Effector memory CD8-positive, alpha-beta T cell (primary cell): Measurements from ENCODE around the gene MS4A4E.

Experiments
- ATAC-seq: fragments of 150-1000 bp; cut with Tn5 transposase; replicated peaks from 2 replicates; pipeline ENCODE4 v1.10.0; 2021; ENCODE audit warnings: mild to moderate bottlenecking, moderate library complexity
- DNase-seq, 3 experiments: peaks; one replicate each; pipeline ENCODE4 v3.0.0; 2021
- H3K27ac Mint-ChIP-seq, 2 donors: one replicate each; pipeline ENCODE4 v1.8.0; 2022; ENCODE audit warnings: mild to moderate bottlenecking in 2 of 2, mixed read lengths in 2 of 2, moderate library complexity in 2 of 2
- H3K27me3 Mint-ChIP-seq, 2 donors: one replicate each; pipeline ENCODE4 v1.8.0; 2022; ENCODE audit warnings: mixed read lengths in 2 of 2
- H3K36me3 Mint-ChIP-seq: one replicate; pipeline ENCODE4 v1.8.0; 2022; ENCODE audit warnings: mild to moderate bottlenecking, moderate library complexity, mixed read lengths; ENCODE audit not compliant: insufficient read depth
- H3K4me1 Mint-ChIP-seq, 2 donors: one replicate each; pipeline ENCODE4 v1.8.0; 2022; ENCODE audit warnings: low read depth in 2 of 2, mixed read lengths in 2 of 2
- H3K4me3 Mint-ChIP-seq, 2 donors: one replicate each; pipeline ENCODE4 v1.8.0; 2022; ENCODE audit warnings: mild to moderate bottlenecking in 2 of 2, mixed read lengths in 2 of 2, moderate library complexity in 2 of 2
- H3K9me3 Mint-ChIP-seq, 2 donors: one replicate each; pipeline ENCODE4 v1.8.0; 2022; ENCODE audit warnings: mixed read lengths in 2 of 2

MS4A4E gene

DNA sequence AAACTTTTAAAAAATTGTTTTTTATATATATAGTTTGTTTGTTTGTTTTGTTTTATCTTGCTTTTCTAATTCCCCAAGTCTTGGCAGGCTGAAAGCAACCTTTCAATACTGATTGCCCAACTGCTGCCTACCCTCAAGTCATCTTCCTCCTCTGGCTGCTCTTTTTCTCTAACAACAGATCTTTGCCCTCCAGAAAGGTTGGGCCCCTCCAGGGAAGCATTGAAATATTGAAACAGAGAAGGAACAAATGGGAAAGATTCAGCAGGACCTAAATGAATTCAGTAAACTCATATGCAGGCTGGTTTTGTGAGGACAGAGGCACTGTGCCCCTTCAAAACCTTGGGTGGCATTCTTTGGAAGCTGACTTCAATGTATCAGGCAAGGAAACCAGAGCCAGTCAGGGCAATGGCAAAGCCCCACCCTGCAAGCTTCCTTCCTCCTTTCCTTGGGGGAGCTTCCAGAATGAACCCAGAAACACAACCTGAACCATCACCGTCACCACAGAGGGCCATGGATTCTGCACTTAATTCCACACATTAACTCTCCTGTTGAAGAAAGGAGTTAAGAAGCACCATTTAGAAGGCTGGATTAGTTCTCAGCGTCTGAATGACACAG, 59.2 kb downstream of the MS4A4E start:
- no peak for ATAC-seq
- peaks cover 0 to 1% of the 10 kb centered on the region in 2 donors for H3K9me3 Mint-ChIP-seq
- no peaks in the 10 kb centered on the region for H3K36me3 Mint-ChIP-seq
- H3K27ac Mint-ChIP-seq: no peak overlapping the region
- no peak overlapping the region for H3K4me3 Mint-ChIP-seq
- DNase-seq: no peak
- H3K4me1 Mint-ChIP-seq: no peaks in the 10 kb centered on the region
- peaks cover 17 to 49% of the 10 kb centered on the region in 2 donors for H3K27me3 Mint-ChIP-seq

GRCh38 chr11:60182541-60183330, 60.2 kb downstream of the MS4A4E start, which contains the start of gene MS4A6A:
MS4A6A (minus strand) TSS chr11:60183083; CDS start chr11:60181727, 1,356 bp downstream.
- H3K9me3 Mint-ChIP-seq: peaks cover 0 to 1% of the 10 kb centered on the region in 2 donors
- H3K4me3 Mint-ChIP-seq: no peak within 1 kb of the TSS
- no peak within 1 kb of the TSS for H3K27ac Mint-ChIP-seq

GRCh38 chr11:60175860-60176275, 67.1 kb downstream of the MS4A4E start:
- peaks cover 0 to 9% of the 10 kb centered on the region in 2 donors for H3K4me1 Mint-ChIP-seq
- ATAC-seq: no peak
- peaks cover 24 to 35% of the 10 kb centered on the region in 2 donors for H3K27me3 Mint-ChIP-seq
- no peaks in the 10 kb centered on the region for H3K9me3 Mint-ChIP-seq
- peaks cover 3% of the 10 kb centered on the region for H3K36me3 Mint-ChIP-seq
- no peak overlapping the region for H3K27ac Mint-ChIP-seq
- H3K4me3 Mint-ChIP-seq: no peak overlapping the region
- DNase-seq: no peak

More at GRCh38 chr11:60182541-60183330, 60.2 kb downstream of the MS4A4E start, which contains the start of gene MS4A6A:
- ATAC-seq (no peak), DNase-seq (no peak)
- H3K4me1 Mint-ChIP-seq: no peaks in the 10 kb centered on the region
- H3K36me3 Mint-ChIP-seq: peaks cover 3% of the 10 kb centered on the region
- H3K27me3 Mint-ChIP-seq: peaks cover 17 to 52% of the 10 kb centered on the region in 2 donors

- Mint-ChIP-seq H3K9me3 (no peaks in the 10 kb centered on the region), H3K4me1 (peaks cover 0 to 9% of the 10 kb centered on the region in 2 donors), H3K4me3 (no peak overlapping the region), H3K36me3 (peaks cover 3% of the 10 kb centered on the region), H3K27ac (no peak overlapping the region), H3K27me3 (peaks cover 23 to 37% of the 10 kb centered on the region in 2 donors)
- ATAC-seq (no peak), DNase-seq (no peak)
Observed at GRCh38 chr11:60172011-60172410, 70.9 kb downstream of the MS4A4E start.

DNA sequence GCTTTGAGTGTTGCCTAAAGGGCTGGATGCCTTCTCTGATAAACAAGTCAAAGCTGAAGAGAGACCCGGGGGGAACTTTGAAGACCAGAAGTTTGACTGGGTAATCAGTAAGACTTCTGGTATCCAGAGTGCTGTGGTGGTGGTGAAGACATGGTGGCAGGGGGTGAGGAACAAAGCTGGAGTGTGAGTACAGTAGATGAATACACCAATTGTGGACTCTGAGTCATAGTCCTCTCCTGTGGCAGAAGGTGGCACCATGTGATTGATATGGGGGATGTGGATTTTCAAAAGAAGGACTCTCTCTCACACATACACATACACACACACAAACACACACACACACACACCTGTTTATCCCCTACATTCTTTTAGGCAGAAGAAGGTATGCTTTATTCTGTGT, 72.4 kb downstream of the MS4A4E start:
- no peak overlapping the region for H3K4me3 Mint-ChIP-seq
- ATAC-seq: no peak

GRCh38 chr11:60169264-60169915, 73.5 kb downstream of the MS4A4E start:
- no peaks in the 10 kb centered on the region for H3K9me3 Mint-ChIP-seq
- DNase-seq (no peak), ATAC-seq (no peak)
- H3K4me3 Mint-ChIP-seq: no peak overlapping the region
- H3K27me3 Mint-ChIP-seq: peaks cover 23 to 33% of the 10 kb centered on the region in 2 donors
- H3K27ac Mint-ChIP-seq: no peak overlapping the region
- no peaks in the 10 kb centered on the region for H3K4me1 Mint-ChIP-seq
- peaks cover 3% of the 10 kb centered on the region for H3K36me3 Mint-ChIP-seq

More for the DNA sequence above, 72.4 kb downstream of the MS4A4E start:
- H3K27me3 Mint-ChIP-seq: peaks cover 23 to 37% of the 10 kb centered on the region in 2 donors
- no peak overlapping the region for H3K27ac Mint-ChIP-seq
- H3K36me3 Mint-ChIP-seq: peaks cover 3% of the 10 kb centered on the region
- DNase-seq: no peak
- H3K4me1 Mint-ChIP-seq: peaks cover 0 to under 1% of the 10 kb centered on the region in 2 donors
- no peaks in the 10 kb centered on the region for H3K9me3 Mint-ChIP-seq

DNA sequence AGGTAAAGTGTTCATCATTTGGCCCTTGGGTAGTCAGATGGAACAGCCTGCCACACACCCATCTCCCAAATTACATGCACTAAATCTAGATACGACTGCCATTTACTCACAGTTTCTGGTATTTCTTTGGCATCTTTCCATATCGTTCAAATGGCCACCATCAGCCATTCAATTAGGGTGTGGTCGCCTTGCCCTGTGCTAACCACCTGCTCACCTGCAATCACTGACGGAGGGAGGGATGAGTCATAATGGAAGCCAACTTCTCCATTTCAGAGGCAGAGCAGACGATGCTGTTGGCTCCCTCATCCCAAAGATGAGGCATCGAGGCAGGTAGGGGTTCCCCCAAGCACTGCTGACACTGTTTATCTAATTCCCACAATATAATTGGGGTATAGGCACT, 74.6 kb downstream of the MS4A4E start:
- H3K9me3 Mint-ChIP-seq: no peaks in the 10 kb centered on the region
- H3K4me3 Mint-ChIP-seq: no peak overlapping the region
- H3K27ac Mint-ChIP-seq: no peak overlapping the region
- no peak for ATAC-seq
- DNase-seq: no peak
- H3K4me1 Mint-ChIP-seq: no peaks in the 10 kb centered on the region
- peaks cover 3% of the 10 kb centered on the region for H3K36me3 Mint-ChIP-seq
- peaks cover 18 to 39% of the 10 kb centered on the region in 2 donors for H3K27me3 Mint-ChIP-seq

- Mint-ChIP-seq H3K27me3 (peaks cover 13 to 24% of the 10 kb centered on the region in 2 donors), H3K4me3 (no peak overlapping the region), H3K4me1 (no peaks in the 10 kb centered on the region), H3K9me3 (no peaks in the 10 kb centered on the region), H3K27ac (no peak overlapping the region), H3K36me3 (peaks cover 3% of the 10 kb centered on the region)
- DNase-seq (no peak), ATAC-seq (no peak)
Observed at GRCh38 chr11:60165951-60166350, 77.0 kb downstream of the MS4A4E start.

DNA sequence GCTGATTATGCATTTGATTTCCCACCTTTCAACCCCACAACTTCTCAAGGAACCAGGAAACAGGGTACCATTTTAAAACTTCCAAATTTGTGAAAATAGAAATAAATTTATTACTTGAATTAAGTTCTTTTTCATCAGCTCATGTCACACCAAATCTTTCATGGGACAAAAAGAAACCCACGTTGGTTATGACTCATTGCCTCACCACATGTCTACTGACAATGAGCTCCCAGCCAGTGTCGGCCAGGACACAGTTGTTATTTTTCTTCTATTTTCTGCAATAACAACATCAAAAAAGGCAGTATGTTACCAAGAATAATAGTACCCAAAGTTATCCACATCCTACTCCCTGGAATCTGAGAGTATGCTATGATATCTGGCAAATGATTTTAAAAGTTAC, 77.4 kb downstream of the MS4A4E start:
- Mint-ChIP-seq H3K4me1 (no peaks in the 10 kb centered on the region), H3K9me3 (no peaks in the 10 kb centered on the region), H3K36me3 (peaks cover 3% of the 10 kb centered on the region), H3K27ac (no peak overlapping the region), H3K27me3 (peaks cover 11 to 23% of the 10 kb centered on the region in 2 donors), H3K4me3 (no peak overlapping the region)
- DNase-seq (no peak), ATAC-seq (no peak)

GRCh38 chr11:60164550-60165075, 78.3 kb downstream of the MS4A4E start:
- H3K4me3 Mint-ChIP-seq: no peak overlapping the region
- H3K36me3 Mint-ChIP-seq: peaks cover 3% of the 10 kb centered on the region
- no peaks in the 10 kb centered on the region for H3K9me3 Mint-ChIP-seq
- DNase-seq: no peak
- H3K27ac Mint-ChIP-seq: no peak overlapping the region
- H3K27me3 Mint-ChIP-seq: peaks cover 12 to 32% of the 10 kb centered on the region in 2 donors
- ATAC-seq: no peak
- H3K4me1 Mint-ChIP-seq: no peaks in the 10 kb centered on the region

- H3K27me3 Mint-ChIP-seq: peaks cover 10 to 34% of the 10 kb centered on the region in 2 donors
Observed at GRCh38 chr11:60161766-60162165, 81.2 kb downstream of the MS4A4E start.

DNA sequence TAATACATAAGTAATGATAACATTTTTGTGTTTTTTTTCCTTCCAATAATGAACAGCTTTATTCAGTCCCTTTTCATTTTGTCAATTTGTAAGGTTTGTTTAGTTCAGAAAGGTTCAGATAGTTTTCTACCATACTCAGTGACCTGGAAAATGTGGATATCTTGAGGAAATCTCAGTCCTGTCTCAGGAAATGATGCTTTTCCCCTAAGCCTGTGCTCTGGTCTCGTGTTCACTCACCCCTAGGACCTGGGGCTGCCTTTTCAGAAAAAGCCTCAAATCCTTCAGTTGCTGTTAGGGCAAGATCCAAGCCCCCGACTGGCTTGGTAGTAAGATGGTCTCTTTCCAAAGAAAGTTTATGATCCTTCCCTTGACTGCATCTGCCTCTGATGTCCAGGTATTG, 81.8 kb downstream of the MS4A4E start:
- Mint-ChIP-seq H3K36me3 (no peaks in the 10 kb centered on the region), H3K27ac (no peak overlapping the region), H3K9me3 (no peaks in the 10 kb centered on the region), H3K4me3 (no peak overlapping the region), H3K27me3 (peaks cover 10 to 34% of the 10 kb centered on the region in 2 donors), H3K4me1 (no peaks in the 10 kb centered on the region)
- ATAC-seq (no peak), DNase-seq (no peak)

More at GRCh38 chr11:60161766-60162165, 81.2 kb downstream of the MS4A4E start:
- Mint-ChIP-seq H3K27ac (no peak overlapping the region), H3K4me3 (no peak overlapping the region), H3K9me3 (no peaks in the 10 kb centered on the region), H3K4me1 (no peaks in the 10 kb centered on the region), H3K36me3 (no peaks in the 10 kb centered on the region)
- no peak for DNase-seq
- no peak for ATAC-seq

DNA sequence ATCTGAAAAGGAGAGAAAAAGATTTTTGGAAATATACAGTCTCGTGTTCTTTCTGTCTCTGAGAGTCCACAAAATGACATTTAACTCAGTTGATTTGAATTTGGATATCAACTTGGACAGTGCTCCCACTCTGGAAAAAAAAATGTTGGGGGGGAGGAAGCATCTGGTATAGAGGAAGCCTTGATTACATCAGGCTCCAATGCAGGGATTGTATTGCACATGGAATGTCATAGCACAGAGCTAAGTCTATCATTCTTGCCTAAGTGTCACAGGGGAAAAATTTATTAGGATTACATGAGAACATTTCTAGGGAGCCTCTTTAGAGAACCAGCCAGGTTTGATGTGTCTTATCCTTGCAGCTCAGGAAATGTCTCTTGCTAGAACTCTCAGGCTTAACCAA, 83.1 kb downstream of the MS4A4E start:
- Mint-ChIP-seq H3K9me3 (no peaks in the 10 kb centered on the region), H3K27me3 (peaks cover 10 to 31% of the 10 kb centered on the region in 2 donors), H3K36me3 (no peaks in the 10 kb centered on the region), H3K27ac (no peak overlapping the region), H3K4me1 (no peaks in the 10 kb centered on the region), H3K4me3 (no peak overlapping the region)
- DNase-seq (no peak), ATAC-seq (no peak)
